Activated naive CD4-positive, alpha-beta T cell treated with anti-CD3 and anti-CD28 coated beads, Interleukin-2, amount 50 U/mL, for 16 hours (primary cell): ENCODE results near the gene HASPIN.

Experiments used
- DNase-seq: peaks from one replicate; pipeline ENCODE4 v3.0.0-alpha.2; 2020

The HASPIN gene

GRCh38 chr17:3739422-3740124 lies 15.9 kb downstream of the HASPIN start:
- DNase-seq: no peak

- DNase-seq: no peak
Observed at GRCh38 chr17:3740611-3741073, 16.9 kb downstream of the HASPIN start.

- DNase-seq: no peak
Observed at GRCh38 chr17:3744014-3744413, 20.3 kb downstream of the HASPIN start.

- DNase-seq: no peak
Observed at GRCh38 chr17:3745071-3745470, 21.4 kb downstream of the HASPIN start.

GRCh38 chr17:3747805-3748204 lies 24.1 kb downstream of the HASPIN start:
- DNase-seq: no peak

GRCh38 chr17:3748576-3748975 lies 24.9 kb downstream of the HASPIN start:
- no peak for DNase-seq

- no peak for DNase-seq
Observed at GRCh38 chr17:3750296-3750695, 26.6 kb downstream of the HASPIN start.

GRCh38 chr17:3750926-3751325 lies 27.2 kb downstream of the HASPIN start:
- peak; percentile 19 for DNase-seq

- no peak for DNase-seq
Observed at GRCh38 chr17:3751836-3752235, 28.1 kb downstream of the HASPIN start.

GRCh38 chr17:3753624-3754023 lies 29.9 kb downstream of the HASPIN start:
- DNase-seq: no peak

- no peak for DNase-seq
Observed at GRCh38 chr17:3754066-3754457, 30.4 kb downstream of the HASPIN start.

GRCh38 chr17:3754458-3755334 lies 31.0 kb downstream of the HASPIN start:
- peak; percentile 72 for DNase-seq

GRCh38 chr17:3755335-3756030 lies 31.8 kb downstream of the HASPIN start:
- no peak for DNase-seq

GRCh38 chr17:3759597-3760216 lies 36.0 kb downstream of the HASPIN start:
- no peak for DNase-seq

- no peak for DNase-seq
Observed at GRCh38 chr17:3761036-3761917, 37.6 kb downstream of the HASPIN start.

GRCh38 chr17:3761918-3762380 lies 38.2 kb downstream of the HASPIN start:
- no peak for DNase-seq

GRCh38 chr17:3762922-3763776 lies 39.4 kb downstream of the HASPIN start:
- no peak for DNase-seq

GRCh38 chr17:3763777-3764170 lies 40.1 kb downstream of the HASPIN start:
- DNase-seq: no peak

GRCh38 chr17:3765981-3766380 lies 42.3 kb downstream of the HASPIN start:
- DNase-seq: no peak

- DNase-seq: no peak
Observed at GRCh38 chr17:3766779-3767178, 43.1 kb downstream of the HASPIN start.

- no peak for DNase-seq
Observed at GRCh38 chr17:3768341-3768740, 44.6 kb downstream of the HASPIN start.
